AG04449 (cell line): ENCODE measurements around the gene BET1L.

Source experiments
- CTCF ChIA-PET: fragments of 350-600 bp; formaldehyde crosslinking; extraction: SDS; loops from one replicate; lab custom pipeline; 2021; ENCODE audit warnings: antibody characterized with exemption; lab: Yijun Ruan, JAX
- POLR2A ChIA-PET: fragments of 400-600, 350-600 bp; formaldehyde crosslinking; extraction: SDS; loops from one replicate; lab custom pipeline; 2020; ENCODE audit warnings: antibody characterized with exemption, inconsistent platforms; lab: Yijun Ruan, JAX
- DNase-seq: peaks from one replicate; pipeline ENCODE4 v3.0.0-alpha.2; 2010; ENCODE audit warnings: low read depth, low spot score
- H3K4me3 ChIP-seq: 2 replicates; pipeline ENCODE4 v1.5.1; 2011; ENCODE audit warnings: low read depth, mild to moderate bottlenecking, control low read depth, low read length
- CTCF ChIP-seq: IDR thresholded peaks from one replicate; pipeline ENCODE4 v1.5.1; 2011; ENCODE audit warnings: mild to moderate bottlenecking, moderate library complexity, low read length, control low read depth, inconsistent platforms; ENCODE audit not compliant: insufficient read depth; ENCODE audit errors: missing control alignments

Gene BET1L

DNA sequence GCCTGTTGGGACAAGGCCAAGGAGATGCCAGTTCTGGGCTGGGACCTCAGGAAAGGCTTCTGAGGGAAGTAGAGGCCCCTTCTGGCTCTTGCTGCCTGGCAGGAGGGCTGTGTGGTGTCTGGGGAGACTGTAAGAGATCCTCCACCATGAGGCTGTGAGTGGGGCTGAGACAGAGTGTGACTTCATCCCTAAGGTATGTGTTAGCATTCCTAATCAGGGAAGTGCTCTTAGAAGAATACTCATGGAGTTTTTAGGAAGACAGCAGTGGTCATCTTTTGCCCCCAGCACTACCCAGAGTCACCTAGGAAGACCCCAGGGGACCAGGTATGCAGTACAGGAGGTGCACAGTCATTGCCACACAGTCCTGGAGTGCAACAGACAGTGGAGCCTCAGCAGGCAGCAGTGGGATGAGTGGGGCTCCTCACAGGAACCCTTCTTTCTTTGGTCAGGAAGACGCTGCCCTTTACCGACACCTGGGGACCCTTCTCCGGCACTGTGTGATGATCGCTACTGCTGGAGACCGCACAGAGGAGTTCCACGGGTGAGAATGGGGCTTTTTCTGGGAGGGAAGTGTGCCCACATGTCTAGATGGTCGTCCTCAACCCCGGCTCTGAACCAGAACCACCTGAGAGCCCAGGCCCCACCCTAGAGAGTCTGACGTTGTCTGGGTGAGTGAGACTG lies 3.1 kb upstream of the BET1L start:
- peak; percentile 70 for DNase-seq
- no peak for TF ChIP-seq CTCF
- peak overlapping the region; percentile 96 for H3K4me3 ChIP-seq
- ChIA-PET POLR2A (interaction anchor here (1.0 kb wide), 1 partner anchor 296 kb away, joined by 4 read pairs; the partner anchor contains the start of gene RNH1), CTCF (interaction anchor here (1.3 to 1.4 kb wide), 2 partner anchors 21 to 238 kb away, joined by 3 to 4 read pairs; no protein-coding TSS in a partner anchor)

- DNase-seq = no peak
- CTCF ChIA-PET = interaction anchor here (0.7 to 1.5 kb wide), 6 partner anchors 9 to 238 kb away, joined by 3 to 7 read pairs (median 4); no protein-coding TSS in a partner anchor
- peak; percentile 6 for TF ChIP-seq CTCF
- POLR2A ChIA-PET = interaction anchor here (1.0 kb wide), 1 partner anchor 297 kb away, joined by 4 read pairs; the partner anchor contains the start of gene RNH1
- peak overlapping the region; percentile 96 for H3K4me3 ChIP-seq
Measured at GRCh38 chr11:209275-210121, 2.3 kb upstream of the BET1L start.

DNA sequence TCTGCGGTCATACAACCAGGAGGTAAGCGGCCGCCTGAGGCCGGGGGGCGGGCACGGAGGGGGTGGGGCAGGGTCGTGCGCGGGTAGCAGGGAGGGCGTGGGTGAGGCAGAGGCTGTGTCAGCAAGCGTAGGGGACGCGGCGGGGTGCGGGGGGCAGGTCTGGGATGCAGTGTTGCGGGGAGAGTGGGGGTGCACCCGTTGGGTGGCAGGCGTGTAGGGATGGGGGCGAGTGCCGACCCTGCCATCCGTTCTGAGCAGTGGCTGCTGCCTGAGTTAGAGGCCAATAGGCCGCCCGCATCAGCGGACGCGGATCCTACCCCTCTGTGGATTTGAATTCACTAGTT lies 1.7 kb upstream of the BET1L start:
- ChIA-PET CTCF (interaction anchor here (0.7 to 1.5 kb wide), 6 partner anchors 8 to 239 kb away, joined by 3 to 7 read pairs (median 4); no protein-coding TSS in a partner anchor), POLR2A (no interaction called here)
- no peak for DNase-seq
- TF ChIP-seq CTCF = no peak
- H3K4me3 ChIP-seq = peak overlapping the region; percentile 96

DNA sequence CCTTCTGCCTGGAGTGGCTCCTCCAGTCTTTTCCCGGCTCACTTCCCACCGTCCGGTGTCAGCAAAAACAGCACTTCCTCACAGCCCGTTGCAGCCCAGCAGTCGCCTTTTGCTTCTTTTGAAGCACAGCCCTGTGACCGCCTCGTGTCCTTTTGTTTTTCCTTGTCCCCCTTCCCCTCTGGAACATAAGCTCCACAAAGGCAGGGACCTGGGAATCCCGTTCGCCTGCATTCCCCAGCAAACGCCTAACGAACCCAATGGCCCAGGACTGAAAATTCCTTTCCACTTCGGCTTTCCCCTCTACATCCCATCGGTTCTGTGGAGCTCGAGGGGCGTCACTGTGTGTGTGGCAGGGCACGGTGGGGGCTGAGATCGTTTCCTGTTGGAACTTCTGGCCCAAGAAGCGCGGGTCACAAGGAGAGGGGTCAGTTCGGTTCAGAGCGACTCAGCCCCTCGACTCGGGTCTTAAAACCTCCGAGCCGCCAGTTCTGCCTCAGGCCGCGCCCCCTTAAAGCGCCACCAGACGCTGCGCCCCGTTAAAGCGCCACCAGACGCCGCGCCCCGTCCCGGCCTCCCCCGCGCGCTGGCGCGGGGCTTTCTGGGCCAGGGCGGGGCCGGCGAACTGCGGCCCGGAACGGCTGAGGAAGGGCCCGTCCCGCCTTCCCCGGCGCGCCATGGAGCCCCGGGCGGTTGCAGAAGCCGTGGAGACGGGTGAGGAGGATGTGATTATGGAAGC lies 1.1 kb upstream of the BET1L start:
- ChIA-PET POLR2A (interaction anchor here (0.7 to 2.3 kb wide), 3 partner anchors 8 to 29 kb away, joined by 4 to 15 read pairs (median 5); partner anchors contain the start of gene PSMD13), CTCF (interaction anchor here (1.0 to 1.5 kb wide), 4 partner anchors 8 to 189 kb away, joined by 3 to 7 read pairs (median 4); no protein-coding TSS in a partner anchor)
- H3K4me3 ChIP-seq = peak overlapping the region; percentile 96
- TF ChIP-seq CTCF = no peak
- DNase-seq = no peak

DNA sequence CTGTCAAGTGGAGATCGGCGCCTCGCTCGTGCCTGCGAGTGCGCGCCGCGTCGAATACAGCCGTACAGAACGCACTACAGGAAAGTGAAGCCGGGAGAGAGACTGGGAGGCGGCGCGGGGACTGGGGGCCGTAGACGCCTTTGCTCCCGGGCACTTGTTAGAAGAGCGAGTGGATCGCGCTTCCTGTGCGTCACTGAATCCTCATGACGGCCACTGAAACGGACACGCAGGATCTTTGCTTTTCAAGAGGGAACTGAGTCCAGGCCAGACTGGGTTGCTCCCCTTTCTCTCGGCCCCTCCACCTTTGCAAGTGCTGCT lies 623 bp upstream of the BET1L start:
- no peak for TF ChIP-seq CTCF
- ChIA-PET POLR2A (interaction anchor here (0.6 to 2.3 kb wide), 11 partner anchors 9 to 240 kb away, joined by 3 to 15 read pairs (median 5); partner anchors contain the start of gene PSMD13), CTCF (interaction anchor here (1.5 kb wide), 2 partner anchors 189 to 241 kb away, joined by 5 to 6 read pairs; no protein-coding TSS in a partner anchor)
- no peak for DNase-seq
- H3K4me3 ChIP-seq = peak overlapping the region; percentile 96
